Parathyroid adenoma (tissue), 2 donors: ENCODE measurements around the gene CCL20.

Experiments used
- H2AFZ ChIP-seq: fragments of 300-600 bp; sonication (generic); one replicate; pipeline ENCODE4 v1.7.0; 2017; ENCODE audit warnings: antibody characterized with exemption, mild to moderate bottlenecking
- H3K27ac ChIP-seq: fragments of 300-600 bp; sonication (generic); one replicate; pipeline ENCODE4 v1.7.0; 2017
- H3K27me3 ChIP-seq: fragments of 300-600 bp; sonication (generic); one replicate; pipeline ENCODE4 v1.7.0; 2017; ENCODE audit warnings: low read length; ENCODE audit not compliant: control insufficient read depth, insufficient read depth
- H3K36me3 ChIP-seq: fragments of 300-600 bp; sonication (generic); one replicate; pipeline ENCODE4 v1.7.0; 2017; ENCODE audit warnings: low read length; ENCODE audit not compliant: control insufficient read depth, insufficient read depth
- H3K4me1 ChIP-seq: fragments of 300-600 bp; sonication (generic); one replicate; pipeline ENCODE4 v1.7.0; 2017; ENCODE audit warnings: control low read depth
- H3K4me2 ChIP-seq: fragments of 300-600 bp; sonication (generic); one replicate; pipeline ENCODE4 v1.7.0; 2017; ENCODE audit warnings: low read length
- H3K4me3 ChIP-seq: fragments of 300-600 bp; sonication (generic); one replicate; pipeline ENCODE4 v1.7.0; 2017; ENCODE audit warnings: low read depth, low read length
- H3K79me2 ChIP-seq: fragments of 300-600 bp; sonication (generic); one replicate; pipeline ENCODE4 v1.7.0; 2017; ENCODE audit warnings: control low read depth
- H3K9ac ChIP-seq: fragments of 300-600 bp; sonication (generic); one replicate; pipeline ENCODE4 v1.7.0; 2017; ENCODE audit warnings: mild to moderate bottlenecking
- H3K9me3 ChIP-seq: fragments of 300-600 bp; sonication (generic); one replicate; pipeline ENCODE4 v1.7.0; 2017; ENCODE audit warnings: low read length; ENCODE audit not compliant: control insufficient read depth
- CTCF ChIP-seq: fragments of 300-600 bp; sonication (generic); IDR thresholded peaks from one replicate; pipeline ENCODE4 v1.7.0; 2017; ENCODE audit warnings: antibody characterized with exemption, mild to moderate bottlenecking
- donor health status: primary hyperparathyroidism.

Gene CCL20

GRCh38 chr2:227780981-227781615 lies 32.5 kb upstream of the CCL20 start:
- H3K36me3 ChIP-seq = no peaks in the 10 kb centered on the region
- no peaks in the 10 kb centered on the region for H3K79me2 ChIP-seq
- H3K4me1 ChIP-seq = no peaks in the 10 kb centered on the region
- H3K27ac ChIP-seq = no peak overlapping the region
- no peaks in the 10 kb centered on the region for H3K27me3 ChIP-seq
- no peak overlapping the region for H3K9ac ChIP-seq
- no peaks in the 10 kb centered on the region for H3K9me3 ChIP-seq
- no peak overlapping the region for H3K4me2 ChIP-seq
- H3K4me3 ChIP-seq = no peak overlapping the region
- H2AFZ ChIP-seq = no peak overlapping the region
- no peak for TF ChIP-seq CTCF

GRCh38 chr2:227781841-227782240 lies 31.8 kb upstream of the CCL20 start:
- H3K4me1 ChIP-seq = no peaks in the 10 kb centered on the region
- H3K27ac ChIP-seq = no peak overlapping the region
- H3K27me3 ChIP-seq = no peaks in the 10 kb centered on the region
- H2AFZ ChIP-seq = no peak overlapping the region
- no peak overlapping the region for H3K9ac ChIP-seq
- H3K4me3 ChIP-seq = no peak overlapping the region
- no peaks in the 10 kb centered on the region for H3K79me2 ChIP-seq
- TF ChIP-seq CTCF = no peak
- no peak overlapping the region for H3K4me2 ChIP-seq
- no peaks in the 10 kb centered on the region for H3K9me3 ChIP-seq
- no peaks in the 10 kb centered on the region for H3K36me3 ChIP-seq

- TF ChIP-seq CTCF = no peak
- H3K27ac ChIP-seq = no peak overlapping the region
Measured at GRCh38 chr2:227782804-227783203, 30.8 kb upstream of the CCL20 start.

GRCh38 chr2:227783404-227784138 lies 30.1 kb upstream of the CCL20 start:
- Histone ChIP-seq H3K4me2 (no peak overlapping the region), H3K9me3 (no peaks in the 10 kb centered on the region), H3K27ac (no peak overlapping the region), H3K4me1 (no peaks in the 10 kb centered on the region), H2AFZ (no peak overlapping the region), H3K79me2 (no peaks in the 10 kb centered on the region), H3K9ac (no peak overlapping the region), H3K36me3 (no peaks in the 10 kb centered on the region), H3K27me3 (no peaks in the 10 kb centered on the region), H3K4me3 (no peak overlapping the region)
- TF ChIP-seq CTCF = no peak

More at GRCh38 chr2:227782804-227783203, 30.8 kb upstream of the CCL20 start:
- no peaks in the 10 kb centered on the region for H3K9me3 ChIP-seq
- no peak overlapping the region for H3K4me2 ChIP-seq
- no peaks in the 10 kb centered on the region for H3K36me3 ChIP-seq
- H3K4me3 ChIP-seq = no peak overlapping the region
- no peak overlapping the region for H3K9ac ChIP-seq
- no peak overlapping the region for H2AFZ ChIP-seq
- H3K27me3 ChIP-seq = no peaks in the 10 kb centered on the region
- H3K79me2 ChIP-seq = no peaks in the 10 kb centered on the region
- no peaks in the 10 kb centered on the region for H3K4me1 ChIP-seq
